ENCODE results near the gene TREML1. TPM values are rescaled to one million over a fixed set of nuclear protein-coding genes. Genes with fewer than 3 reads are reported as not detected.

Gene TREML1
- total RNA-seq, 1 donor: not detected

DNA sequence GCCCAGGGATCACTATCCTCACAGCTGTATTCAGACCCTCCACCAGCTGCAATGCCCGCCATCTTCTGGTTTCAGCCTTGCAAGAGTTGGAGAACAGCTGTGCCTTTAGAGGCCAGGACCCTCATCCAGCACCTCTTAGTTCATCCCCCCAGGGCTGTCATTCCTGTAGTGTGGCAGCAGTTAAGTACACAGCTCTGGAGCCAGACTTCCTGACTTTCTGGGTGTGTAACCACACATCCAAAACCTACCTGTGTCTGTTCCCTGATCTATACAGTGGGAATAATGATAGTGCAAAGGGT, 9.2 kb upstream of the TREML1 start:
- DNase-seq (ENCODE audit: insufficient read length, low spot score, missing footprints): no peak
- no peaks in the 10 kb centered on the region for H3K4me1 ChIP-seq (ENCODE audit: insufficient read depth, low read length)
- no peaks in the 10 kb centered on the region for H3K27me3 ChIP-seq (ENCODE audit: insufficient read depth, low read length)
- TF ChIP-seq, protein P1, sequence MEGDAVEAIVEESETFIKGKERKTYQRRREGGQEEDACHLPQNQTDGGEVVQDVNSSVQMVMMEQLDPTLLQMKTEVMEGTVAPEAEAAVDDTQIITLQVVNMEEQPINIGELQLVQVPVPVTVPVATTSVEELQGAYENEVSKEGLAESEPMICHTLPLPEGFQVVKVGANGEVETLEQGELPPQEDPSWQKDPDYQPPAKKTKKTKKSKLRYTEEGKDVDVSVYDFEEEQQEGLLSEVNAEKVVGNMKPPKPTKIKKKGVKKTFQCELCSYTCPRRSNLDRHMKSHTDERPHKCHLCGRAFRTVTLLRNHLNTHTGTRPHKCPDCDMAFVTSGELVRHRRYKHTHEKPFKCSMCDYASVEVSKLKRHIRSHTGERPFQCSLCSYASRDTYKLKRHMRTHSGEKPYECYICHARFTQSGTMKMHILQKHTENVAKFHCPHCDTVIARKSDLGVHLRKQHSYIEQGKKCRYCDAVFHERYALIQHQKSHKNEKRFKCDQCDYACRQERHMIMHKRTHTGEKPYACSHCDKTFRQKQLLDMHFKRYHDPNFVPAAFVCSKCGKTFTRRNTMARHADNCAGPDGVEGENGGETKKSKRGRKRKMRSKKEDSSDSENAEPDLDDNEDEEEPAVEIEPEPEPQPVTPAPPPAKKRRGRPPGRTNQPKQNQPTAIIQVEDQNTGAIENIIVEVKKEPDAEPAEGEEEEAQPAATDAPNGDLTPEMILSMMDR (IDR thresholded peaks at IDR 0.05; ENCODE audit: extremely low read depth, low read depth, low read length): no peak
- no peak overlapping the region for H3K4me2 ChIP-seq (ENCODE audit: insufficient read depth, low read length)
- no peaks in the 10 kb centered on the region for H4K20me1 ChIP-seq (ENCODE audit: insufficient read depth, low read length)
- H2AFZ ChIP-seq (ENCODE audit: low read length): no peak overlapping the region
- H3K36me3 ChIP-seq (ENCODE audit: insufficient read depth, low read length): no peaks in the 10 kb centered on the region
- no peaks in the 10 kb centered on the region for H3K9me3 ChIP-seq (ENCODE audit: low read depth, low read length)
- no peak overlapping the region for H3K4me3 ChIP-seq (ENCODE audit: insufficient read depth, low read length)
- no peak overlapping the region for H3K27ac ChIP-seq (ENCODE audit: low read depth, low read length)
- no peaks in the 10 kb centered on the region for H3K79me2 ChIP-seq (ENCODE audit: insufficient read depth, low read length)

DNA sequence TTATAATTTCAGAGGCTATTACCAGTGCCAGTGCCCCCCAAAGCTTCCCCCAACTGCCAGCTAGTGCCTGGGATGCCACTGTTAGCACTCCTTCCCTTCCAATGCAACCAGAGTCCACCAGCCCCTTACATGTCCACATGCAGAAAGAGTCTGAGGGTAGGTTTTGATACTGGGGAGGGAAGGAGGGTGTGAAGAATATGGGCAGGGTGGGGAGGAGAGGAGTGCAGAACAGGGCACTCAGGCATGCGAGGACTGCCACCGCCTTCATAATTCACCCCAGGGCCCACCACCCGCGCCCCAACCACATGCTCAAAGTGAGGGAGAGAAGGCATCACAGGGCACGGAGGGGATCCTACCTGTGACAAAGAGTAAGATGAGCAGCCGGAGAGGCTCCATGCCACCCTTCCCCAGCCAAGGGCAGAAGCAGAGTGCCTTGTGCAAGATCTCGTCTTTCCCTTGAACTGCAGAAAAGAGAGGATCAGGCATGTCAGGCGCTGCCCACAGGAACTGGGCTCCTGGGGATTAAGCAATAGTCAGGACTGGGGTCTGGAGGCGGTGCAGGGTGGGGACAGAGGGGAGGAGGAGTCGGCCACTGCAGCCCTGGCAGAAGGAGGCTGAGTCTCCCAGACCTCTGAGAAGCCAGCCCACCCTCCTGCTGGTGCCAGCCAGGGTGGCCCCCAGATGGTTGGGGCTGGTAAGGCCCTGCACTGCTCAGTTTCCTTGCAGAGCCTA, 8.7 kb upstream of the TREML1 start, which contains the start of gene TREM2:
Gene TREM2 (minus strand): TSS at position 430 of the 732 bp plus-strand sequence. CDS start 34 bp downstream, at position 396.
- Histone ChIP-seq H3K4me1 (ENCODE audit: insufficient read depth, low read length) (no peaks in the 10 kb centered on the region), H3K79me2 (ENCODE audit: insufficient read depth, low read length) (no peaks in the 10 kb centered on the region), H3K36me3 (ENCODE audit: insufficient read depth, low read length) (no peaks in the 10 kb centered on the region), H3K27ac (ENCODE audit: low read depth, low read length) (no peak within 1 kb of the TSS), H3K4me3 (ENCODE audit: insufficient read depth, low read length) (no peak within 1 kb of the TSS), H2AFZ (ENCODE audit: low read length) (no peak within 1 kb of the TSS), H3K27me3 (ENCODE audit: insufficient read depth, low read length) (no peaks in the 10 kb centered on the region), H4K20me1 (ENCODE audit: insufficient read depth, low read length) (no peaks in the 10 kb centered on the region), H3K4me2 (ENCODE audit: insufficient read depth, low read length) (no peak within 1 kb of the TSS), H3K9me3 (ENCODE audit: low read depth, low read length) (no peaks in the 10 kb centered on the region)
- peak; percentile 37 for DNase-seq (ENCODE audit: insufficient read length, low spot score, missing footprints)
- TF ChIP-seq, protein P1 (IDR thresholded peaks at IDR 0.05; ENCODE audit: extremely low read depth, low read depth, low read length): no peak

DNA sequence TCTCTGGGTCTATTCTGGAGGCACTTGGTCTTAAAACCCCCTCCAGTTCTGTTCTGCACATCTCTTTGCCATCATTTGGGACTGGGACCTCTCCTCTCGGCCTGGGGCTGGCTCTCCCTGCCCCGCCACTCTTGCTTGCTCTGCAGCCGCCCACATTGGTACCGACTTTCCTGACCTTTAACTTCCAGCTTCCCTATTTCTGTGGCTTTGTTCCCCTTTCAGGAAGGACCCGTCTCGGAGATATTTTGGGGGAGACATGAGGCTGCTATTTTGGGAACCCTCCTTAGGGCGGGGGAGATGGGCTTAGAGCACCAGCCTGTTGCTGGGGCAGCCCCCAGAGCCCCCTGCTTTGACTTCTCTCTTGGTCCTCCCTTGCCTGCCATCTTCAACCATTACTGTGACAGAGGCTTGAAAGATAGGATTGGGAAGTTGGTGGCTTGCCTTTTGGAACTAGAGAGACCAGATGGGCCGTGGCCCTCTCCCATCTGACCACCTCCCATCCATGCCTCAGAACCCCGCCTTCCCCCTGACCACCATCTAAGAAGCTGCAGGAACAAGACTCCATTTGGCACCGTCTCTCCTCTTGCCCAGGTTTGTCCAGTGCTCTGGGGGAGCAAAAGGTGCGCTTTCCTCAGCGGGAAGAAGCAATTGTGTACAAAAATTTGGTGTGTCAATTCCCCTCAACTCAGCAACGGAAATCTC, 7.9 kb upstream of the TREML1 start:
- H3K4me3 ChIP-seq (ENCODE audit: insufficient read depth, low read length): no peak overlapping the region
- no peaks in the 10 kb centered on the region for H3K9me3 ChIP-seq (ENCODE audit: low read depth, low read length)
- no peaks in the 10 kb centered on the region for H3K36me3 ChIP-seq (ENCODE audit: insufficient read depth, low read length)
- H3K4me1 ChIP-seq (ENCODE audit: insufficient read depth, low read length): no peaks in the 10 kb centered on the region
- no peaks in the 10 kb centered on the region for H3K27me3 ChIP-seq (ENCODE audit: insufficient read depth, low read length)
- no peaks in the 10 kb centered on the region for H4K20me1 ChIP-seq (ENCODE audit: insufficient read depth, low read length)
- H2AFZ ChIP-seq (ENCODE audit: low read length): no peak overlapping the region
- TF ChIP-seq, protein P1 (IDR thresholded peaks at IDR 0.05; ENCODE audit: extremely low read depth, low read depth, low read length): no peak
- H3K79me2 ChIP-seq (ENCODE audit: insufficient read depth, low read length): no peaks in the 10 kb centered on the region
- H3K4me2 ChIP-seq (ENCODE audit: insufficient read depth, low read length): no peak overlapping the region
- no peak overlapping the region for H3K27ac ChIP-seq (ENCODE audit: low read depth, low read length)
- DNase-seq (ENCODE audit: insufficient read length, low spot score, missing footprints): no peak

DNA sequence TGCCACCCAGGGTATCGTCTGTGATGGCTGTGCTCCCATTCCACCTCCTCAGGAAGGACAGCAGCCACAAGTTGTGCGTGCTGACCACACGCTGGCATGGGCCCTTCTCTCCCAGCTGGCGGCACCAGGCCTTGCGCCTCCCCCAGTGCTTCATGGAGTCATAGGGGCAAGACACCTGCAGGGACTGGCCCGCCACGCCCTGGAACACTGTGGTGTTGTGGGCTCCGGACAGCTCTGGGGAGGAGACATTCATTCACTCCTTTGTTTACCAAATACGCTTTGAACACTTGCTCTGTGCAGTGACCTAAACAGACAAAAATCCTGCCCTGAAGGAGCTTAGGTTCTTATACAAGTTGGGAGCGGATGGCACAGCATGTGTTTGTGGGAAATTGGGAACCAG, 7.2 kb upstream of the TREML1 start:
- Histone ChIP-seq H2AFZ (ENCODE audit: low read length) (no peak overlapping the region), H3K4me2 (ENCODE audit: insufficient read depth, low read length) (no peak overlapping the region), H3K4me3 (ENCODE audit: insufficient read depth, low read length) (no peak overlapping the region), H3K36me3 (ENCODE audit: insufficient read depth, low read length) (no peaks in the 10 kb centered on the region), H3K79me2 (ENCODE audit: insufficient read depth, low read length) (no peaks in the 10 kb centered on the region), H3K27me3 (ENCODE audit: insufficient read depth, low read length) (no peaks in the 10 kb centered on the region), H4K20me1 (ENCODE audit: insufficient read depth, low read length) (no peaks in the 10 kb centered on the region), H3K9me3 (ENCODE audit: low read depth, low read length) (no peaks in the 10 kb centered on the region), H3K4me1 (ENCODE audit: insufficient read depth, low read length) (no peaks in the 10 kb centered on the region), H3K27ac (ENCODE audit: low read depth, low read length) (no peak overlapping the region)
- DNase-seq (ENCODE audit: insufficient read length, low spot score, missing footprints): no peak
- TF ChIP-seq, protein P1 (IDR thresholded peaks at IDR 0.05; ENCODE audit: extremely low read depth, low read depth, low read length): no peak

All from osteoblast (primary cell).